ENCODE results near the gene ATP2B2. TPM values are rescaled to one million over a fixed set of nuclear protein-coding genes. Genes with fewer than 3 reads are reported as not detected.

ATP2B2 gene
- total RNA-seq, 1 experiment from 2014 or later, result not detected

GRCh38 chr3:10279384-10280176 lies 225.8 kb downstream of the ATP2B2 start:
- H3K4me1 ChIP-seq (replicated peaks), result no peaks in the 10 kb centered on the region
- no peak overlapping the region for H3K27ac ChIP-seq
- H3K9me3 ChIP-seq (replicated peaks), result no peaks in the 10 kb centered on the region
- peaks cover 47% of the 10 kb centered on the region for H3K36me3 ChIP-seq
- no peak for DNase-seq (ENCODE audit: low read depth in 1 of 2, low spot score in 2 of 2)
- no peak overlapping the region for H3K4me3 ChIP-seq
- no peaks in the 10 kb centered on the region for H3K27me3 ChIP-seq (replicated peaks)

GRCh38 chr3:10278501-10278900 lies 226.9 kb downstream of the ATP2B2 start:
- Histone ChIP-seq H3K4me1 (replicated peaks) (no peaks in the 10 kb centered on the region), H3K9me3 (replicated peaks) (no peaks in the 10 kb centered on the region), H3K27ac (no peak overlapping the region), H3K36me3 (peaks cover 52% of the 10 kb centered on the region), H3K4me3 (no peak overlapping the region), H3K27me3 (replicated peaks) (no peaks in the 10 kb centered on the region)
- no peak for DNase-seq (ENCODE audit: low read depth in 1 of 2, low spot score in 2 of 2)

- Histone ChIP-seq H3K4me1 (replicated peaks) (no peaks in the 10 kb centered on the region), H3K36me3 (peaks cover 54% of the 10 kb centered on the region), H3K27me3 (replicated peaks) (no peaks in the 10 kb centered on the region), H3K9me3 (replicated peaks) (no peaks in the 10 kb centered on the region), H3K27ac (no peak overlapping the region), H3K4me3 (no peak overlapping the region)
- no peak for DNase-seq (ENCODE audit: low read depth in 1 of 2, low spot score in 2 of 2)
Observed at GRCh38 chr3:10277115-10277625, 228.2 kb downstream of the ATP2B2 start.

- Histone ChIP-seq H3K9me3 (replicated peaks) (no peaks in the 10 kb centered on the region), H3K27me3 (replicated peaks) (no peaks in the 10 kb centered on the region), H3K4me1 (replicated peaks) (no peaks in the 10 kb centered on the region), H3K27ac (no peak overlapping the region), H3K4me3 (no peak overlapping the region), H3K36me3 (peaks cover 60% of the 10 kb centered on the region)
- no peak for DNase-seq (ENCODE audit: low read depth in 1 of 2, low spot score in 2 of 2)
Observed at GRCh38 chr3:10274601-10275000, 230.8 kb downstream of the ATP2B2 start.

Other genes with a start within 250 kb of the ATP2B2 start
- gene GHRL, start 212.6 kb downstream of the ATP2B2 start, total RNA-seq (2014; rRNA removed; shearing (Covaris generic)), result 0.21 TPM in 1 of 2 replicates, not detected in the other
- gene SEC13, start 184.5 kb downstream of the ATP2B2 start, total RNA-seq (2014; rRNA removed; shearing (Covaris generic)), result 168 and 188 TPM in 2 replicates

All from SJSA1 (cell line).